ENCODE results near the gene ARHGAP9. TPM values are rescaled to one million over a fixed set of nuclear protein-coding genes. Genes with fewer than 3 reads are reported as not detected.

Gene ARHGAP9
- total RNA-seq, 2 donors from 2014 or later: 138 to 154 TPM

- DNase-seq (ENCODE audit: low spot score) (no peak), ATAC-seq (no peak)
- H3K27ac Mint-ChIP-seq: peak overlapping the region in 1 of 2 donors; percentile 40
- H3K4me3 Mint-ChIP-seq: peak overlapping the region; percentile 85
- H3K27me3 Mint-ChIP-seq: peaks cover 0 to 4% of the 10 kb centered on the region in 2 donors
- no peaks in the 10 kb centered on the region for H3K36me3 Mint-ChIP-seq
- H3K4me1 Mint-ChIP-seq (ENCODE audit: low read depth in 2 of 2): peaks cover 50 to 58% of the 10 kb centered on the region in 2 donors
- H3K9me3 Mint-ChIP-seq: no peaks in the 10 kb centered on the region
Measured at GRCh38 chr12:57460468-57460784, 19.2 kb downstream of the ARHGAP9 start.

- Mint-ChIP-seq H3K4me3 (peak within 1 kb of the TSS; percentile 85), H3K36me3 (no peaks in the 10 kb centered on the region), H3K27ac (peak within 1 kb of the TSS; percentile 89 to 99), H3K27me3 (peaks cover 0 to 4% of the 10 kb centered on the region in 2 donors), H3K9me3 (no peaks in the 10 kb centered on the region), H3K4me1 (ENCODE audit: low read depth in 2 of 2) (peaks cover 49 to 55% of the 10 kb centered on the region in 2 donors)
- peak in 1 of 2 donors; percentile 33 for ATAC-seq
- DNase-seq (ENCODE audit: low spot score): no peak
Measured at GRCh38 chr12:57459750-57460467, 19.8 kb downstream of the ARHGAP9 start, which contains the start of gene GLI1. TSS of gene GLI1 (plus strand) at chr12:57459785. CDS start at chr12:57463692, 3,907 bp downstream.

GRCh38 chr12:57459055-57459749, 20.5 kb downstream of the ARHGAP9 start:
- H3K27ac Mint-ChIP-seq: peak overlapping the region; percentile 89 to 99

GRCh38 chr12:57458665-57459054, 21.0 kb downstream of the ARHGAP9 start:
- Mint-ChIP-seq H3K27me3 (peaks cover 0 to 4% of the 10 kb centered on the region in 2 donors), H3K4me3 (peak overlapping the region; percentile 85), H3K4me1 (ENCODE audit: low read depth in 2 of 2) (peaks cover 38 to 44% of the 10 kb centered on the region in 2 donors), H3K36me3 (no peaks in the 10 kb centered on the region), H3K9me3 (no peaks in the 10 kb centered on the region), H3K27ac (peak overlapping the region; percentile 89 to 99)
- no peak for ATAC-seq
- no peak for DNase-seq (ENCODE audit: low spot score)

More at GRCh38 chr12:57459055-57459749, 20.5 kb downstream of the ARHGAP9 start:
- H3K9me3 Mint-ChIP-seq: no peaks in the 10 kb centered on the region
- H3K4me3 Mint-ChIP-seq: peak overlapping the region; percentile 85
- peaks cover 0 to 4% of the 10 kb centered on the region in 2 donors for H3K27me3 Mint-ChIP-seq
- H3K36me3 Mint-ChIP-seq: no peaks in the 10 kb centered on the region
- DNase-seq (ENCODE audit: low spot score): peak; percentile 91
- ATAC-seq: peak; percentile 82 to 85
- peaks cover 43 to 50% of the 10 kb centered on the region in 2 donors for H3K4me1 Mint-ChIP-seq (ENCODE audit: low read depth in 2 of 2)

- Mint-ChIP-seq H3K27me3 (peaks cover 0 to 7% of the 10 kb centered on the region in 2 donors), H3K27ac (peak overlapping the region in 1 of 2 donors; percentile 25), H3K9me3 (no peaks in the 10 kb centered on the region), H3K4me1 (ENCODE audit: low read depth in 2 of 2) (peaks cover 24 to 31% of the 10 kb centered on the region in 2 donors), H3K4me3 (no peak overlapping the region), H3K36me3 (no peaks in the 10 kb centered on the region)
- ATAC-seq (no peak), DNase-seq (ENCODE audit: low spot score) (no peak)
Measured at GRCh38 chr12:57456737-57457490, 22.8 kb downstream of the ARHGAP9 start.

- Mint-ChIP-seq H3K36me3 (no peaks in the 10 kb centered on the region), H3K4me1 (ENCODE audit: low read depth in 2 of 2) (peaks cover 24 to 29% of the 10 kb centered on the region in 2 donors), H3K9me3 (no peaks in the 10 kb centered on the region), H3K27ac (peak overlapping the region in 1 of 2 donors; percentile 25), H3K4me3 (peak overlapping the region; percentile 42), H3K27me3 (peaks cover 0 to 7% of the 10 kb centered on the region in 2 donors)
- DNase-seq (ENCODE audit: low spot score) (no peak), ATAC-seq (no peak)
Measured at GRCh38 chr12:57456145-57456700, 23.4 kb downstream of the ARHGAP9 start.

- Mint-ChIP-seq H3K27me3 (peaks cover 0 to 10% of the 10 kb centered on the region in 2 donors), H3K27ac (peak overlapping the region in 1 of 2 donors; percentile 14)
Measured at GRCh38 chr12:57455374-57456144, 24.1 kb downstream of the ARHGAP9 start.

GRCh38 chr12:57454566-57455373, 24.9 kb downstream of the ARHGAP9 start, which contains the start of gene INHBE:
TSS of gene INHBE (plus strand) at chr12:57455307. CDS start at chr12:57455537, 230 bp downstream.
- no peak for ATAC-seq
- H3K4me1 Mint-ChIP-seq (ENCODE audit: low read depth in 2 of 2): peaks cover 17 to 19% of the 10 kb centered on the region in 2 donors
- peak within 1 kb of the TSS; percentile 42 for H3K4me3 Mint-ChIP-seq
- H3K36me3 Mint-ChIP-seq: no peaks in the 10 kb centered on the region
- no peak for DNase-seq (ENCODE audit: low spot score)
- H3K27me3 Mint-ChIP-seq: peaks cover 0 to 6% of the 10 kb centered on the region in 2 donors
- no peaks in the 10 kb centered on the region for H3K9me3 Mint-ChIP-seq
- peak within 1 kb of the TSS in 1 of 2 donors; percentile 14 for H3K27ac Mint-ChIP-seq

More at GRCh38 chr12:57455374-57456144, 24.1 kb downstream of the ARHGAP9 start:
- ATAC-seq: no peak
- Mint-ChIP-seq H3K4me1 (ENCODE audit: low read depth in 2 of 2) (peaks cover 23 to 25% of the 10 kb centered on the region in 2 donors), H3K36me3 (no peaks in the 10 kb centered on the region), H3K9me3 (no peaks in the 10 kb centered on the region), H3K4me3 (peak overlapping the region; percentile 42)
- no peak for DNase-seq (ENCODE audit: low spot score)

GRCh38 chr12:57454213-57454565, 25.5 kb downstream of the ARHGAP9 start:
- H3K9me3 Mint-ChIP-seq: no peaks in the 10 kb centered on the region
- H3K27ac Mint-ChIP-seq: no peak overlapping the region
- peaks cover 12 to 14% of the 10 kb centered on the region in 2 donors for H3K4me1 Mint-ChIP-seq (ENCODE audit: low read depth in 2 of 2)
- no peaks in the 10 kb centered on the region for H3K36me3 Mint-ChIP-seq
- peaks cover 0 to 6% of the 10 kb centered on the region in 2 donors for H3K27me3 Mint-ChIP-seq
- DNase-seq (ENCODE audit: low spot score): no peak
- no peak overlapping the region for H3K4me3 Mint-ChIP-seq
- ATAC-seq: no peak

GRCh38 chr12:57452937-57453509, 26.6 kb downstream of the ARHGAP9 start:
- peaks cover 5 to 8% of the 10 kb centered on the region in 2 donors for H3K4me1 Mint-ChIP-seq (ENCODE audit: low read depth in 2 of 2)
- peaks cover 0 to 6% of the 10 kb centered on the region in 2 donors for H3K27me3 Mint-ChIP-seq
- DNase-seq (ENCODE audit: low spot score): no peak
- ATAC-seq: peak; percentile 63 to 72
- peak overlapping the region in 1 of 2 donors; percentile 66 for H3K27ac Mint-ChIP-seq
- H3K9me3 Mint-ChIP-seq: no peaks in the 10 kb centered on the region
- no peaks in the 10 kb centered on the region for H3K36me3 Mint-ChIP-seq
- no peak overlapping the region for H3K4me3 Mint-ChIP-seq

- Mint-ChIP-seq H3K27me3 (peaks cover 0 to 6% of the 10 kb centered on the region in 2 donors), H3K9me3 (no peaks in the 10 kb centered on the region), H3K4me3 (no peak overlapping the region), H3K4me1 (ENCODE audit: low read depth in 2 of 2) (peaks cover 5 to 8% of the 10 kb centered on the region in 2 donors), H3K36me3 (no peaks in the 10 kb centered on the region), H3K27ac (peak overlapping the region in 1 of 2 donors; percentile 66)
- ATAC-seq (no peak), DNase-seq (ENCODE audit: low spot score) (no peak)
Measured at GRCh38 chr12:57452181-57452936, 27.3 kb downstream of the ARHGAP9 start.

Measured in natural killer cell treated with Interleukin-12 subunit alpha and Interleukin-12 subunit beta and Interleukin-15 and Interleukin-18, amount 100 ng/mL, for 72 hours (primary cell).